DOHH2 (cell line): ENCODE measurements around the gene ALOX5.

Source experiments
- CTCF ChIP-seq: fragments of 200-600 bp; sonication (generic); IDR thresholded peaks from one replicate; pipeline ENCODE4 v1.5.1; 2014; ENCODE audit warnings: antibody characterized with exemption, mild to moderate bottlenecking, low read depth, low read length; ENCODE audit not compliant: poor library complexity, severe bottlenecking
- EZH2phosphoT487 ChIP-seq: fragments of 200-600 bp; sonication (generic); IDR thresholded peaks from 2 replicates; pipeline ENCODE4 v1.6.1; 2017; ENCODE audit warnings: borderline replicate concordance, mild to moderate bottlenecking, antibody characterized with exemption, low read length, moderate library complexity, mixed read lengths

GRCh38 chr10:45447416-45447815, 73.4 kb downstream of the ALOX5 start:
- TF ChIP-seq CTCF (no peak), EZH2phosphoT487 (no peak)
